ENCODE results near the gene DCDC2C.
"Not testable (repeated sequence)": the region's sequence is repeated elsewhere in the genome, so short reads cannot be mapped to it uniquely, and the experiment has no call there.

DCDC2C gene

GRCh38 chr2:3778851-3779495, 75.6 kb downstream of the DCDC2C start:
- no peak for DNase-seq

GRCh38 chr2:3779496-3780049, 76.2 kb downstream of the DCDC2C start:
- DNase-seq: no peak

- DNase-seq: no peak
These were observed 77.4 kb downstream of the DCDC2C start for GRCh38 chr2:3780477-3781402.

GRCh38 chr2:3784731-3785130, 81.4 kb downstream of the DCDC2C start:
- no peak for DNase-seq

- no peak for DNase-seq
These were observed 82.0 kb downstream of the DCDC2C start for GRCh38 chr2:3785220-3785889.

- DNase-seq: no peak
These were observed 82.5 kb downstream of the DCDC2C start for GRCh38 chr2:3785890-3786273.

- no peak for DNase-seq
These were observed 84.4 kb downstream of the DCDC2C start for GRCh38 chr2:3787768-3788167.

GRCh38 chr2:3789256-3789655, 85.9 kb downstream of the DCDC2C start:
- DNase-seq: no peak

GRCh38 chr2:3793249-3793648, 89.9 kb downstream of the DCDC2C start:
- DNase-seq: no peak

- no peak for DNase-seq
These were observed 98.1 kb downstream of the DCDC2C start for GRCh38 chr2:3801506-3801905.

GRCh38 chr2:3805201-3805939, 102.0 kb downstream of the DCDC2C start:
- no peak for DNase-seq

GRCh38 chr2:3806168-3806567, 102.8 kb downstream of the DCDC2C start:
- DNase-seq: no peak

GRCh38 chr2:3806730-3807129, 103.4 kb downstream of the DCDC2C start:
- no peak for DNase-seq

- DNase-seq: no peak
These were observed 104.5 kb downstream of the DCDC2C start for GRCh38 chr2:3807853-3808252.

- DNase-seq: no peak
These were observed 111.4 kb downstream of the DCDC2C start for GRCh38 chr2:3814706-3815245.

GRCh38 chr2:3817144-3817543, 113.8 kb downstream of the DCDC2C start:
- not testable (repeated sequence) for DNase-seq

GRCh38 chr2:3823748-3824147, 120.4 kb downstream of the DCDC2C start:
- no peak for DNase-seq

- DNase-seq: no peak
These were observed 124.5 kb downstream of the DCDC2C start for GRCh38 chr2:3827673-3828575.

GRCh38 chr2:3830796-3831195, 127.4 kb downstream of the DCDC2C start:
- DNase-seq: no peak

- no peak for DNase-seq
These were observed 133.7 kb downstream of the DCDC2C start for GRCh38 chr2:3837086-3837485.

- DNase-seq: no peak
These were observed 135.0 kb downstream of the DCDC2C start for GRCh38 chr2:3838348-3838747.
